Cardiac fibroblast (primary cell): ENCODE results near the gene EML6.

Experiments
- DNase-seq, 2 donors: peaks; one replicate each; pipeline versions ENCODE4 v3.0.0 to v3.0.0-alpha.2; 2010; ENCODE audit warnings: low read depth in 2 of 2
- H3K4me3 ChIP-seq, 2 donors: replicated peaks in 1 of 2; 1 replicate in 1 of 2; 2 replicates in 1 of 2; pipeline ENCODE4 v1.5.1; 2011; ENCODE audit warnings: low read depth in 2 of 2, low read length in 2 of 2, mild to moderate bottlenecking in 2 of 2, moderate library complexity in 1 of 2
- TF ChIP-seq, protein P1 (sequence below): IDR thresholded peaks from one replicate; pipeline ENCODE4 v1.5.1; 2011; ENCODE audit warnings: low read depth, mild to moderate bottlenecking, low read length, inconsistent platforms

The EML6 gene

DNA sequence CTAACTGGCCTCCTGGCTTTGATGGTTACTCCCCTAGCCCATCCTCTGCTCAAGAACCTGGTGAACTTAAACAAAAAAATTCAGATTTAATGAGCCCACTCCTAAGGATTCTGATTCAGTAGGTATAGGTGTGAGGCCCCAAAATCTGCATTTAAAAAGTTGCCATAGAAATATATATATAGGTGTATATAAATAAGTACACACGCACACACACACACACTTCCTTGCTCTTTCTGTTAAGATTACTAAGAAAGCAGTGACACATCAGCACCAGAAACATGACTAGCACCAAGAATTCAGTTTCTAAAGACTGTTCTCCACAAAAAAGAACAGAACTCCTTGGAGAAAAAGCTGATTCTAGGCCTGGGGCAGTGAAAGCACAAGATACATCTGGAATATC lies 17.8 kb downstream of the EML6 start:
- peak in 1 of 2 donors; percentile 17 for DNase-seq
- no peak overlapping the region for H3K4me3 ChIP-seq
- TF ChIP-seq, protein P1, sequence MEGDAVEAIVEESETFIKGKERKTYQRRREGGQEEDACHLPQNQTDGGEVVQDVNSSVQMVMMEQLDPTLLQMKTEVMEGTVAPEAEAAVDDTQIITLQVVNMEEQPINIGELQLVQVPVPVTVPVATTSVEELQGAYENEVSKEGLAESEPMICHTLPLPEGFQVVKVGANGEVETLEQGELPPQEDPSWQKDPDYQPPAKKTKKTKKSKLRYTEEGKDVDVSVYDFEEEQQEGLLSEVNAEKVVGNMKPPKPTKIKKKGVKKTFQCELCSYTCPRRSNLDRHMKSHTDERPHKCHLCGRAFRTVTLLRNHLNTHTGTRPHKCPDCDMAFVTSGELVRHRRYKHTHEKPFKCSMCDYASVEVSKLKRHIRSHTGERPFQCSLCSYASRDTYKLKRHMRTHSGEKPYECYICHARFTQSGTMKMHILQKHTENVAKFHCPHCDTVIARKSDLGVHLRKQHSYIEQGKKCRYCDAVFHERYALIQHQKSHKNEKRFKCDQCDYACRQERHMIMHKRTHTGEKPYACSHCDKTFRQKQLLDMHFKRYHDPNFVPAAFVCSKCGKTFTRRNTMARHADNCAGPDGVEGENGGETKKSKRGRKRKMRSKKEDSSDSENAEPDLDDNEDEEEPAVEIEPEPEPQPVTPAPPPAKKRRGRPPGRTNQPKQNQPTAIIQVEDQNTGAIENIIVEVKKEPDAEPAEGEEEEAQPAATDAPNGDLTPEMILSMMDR, result no peak

DNA sequence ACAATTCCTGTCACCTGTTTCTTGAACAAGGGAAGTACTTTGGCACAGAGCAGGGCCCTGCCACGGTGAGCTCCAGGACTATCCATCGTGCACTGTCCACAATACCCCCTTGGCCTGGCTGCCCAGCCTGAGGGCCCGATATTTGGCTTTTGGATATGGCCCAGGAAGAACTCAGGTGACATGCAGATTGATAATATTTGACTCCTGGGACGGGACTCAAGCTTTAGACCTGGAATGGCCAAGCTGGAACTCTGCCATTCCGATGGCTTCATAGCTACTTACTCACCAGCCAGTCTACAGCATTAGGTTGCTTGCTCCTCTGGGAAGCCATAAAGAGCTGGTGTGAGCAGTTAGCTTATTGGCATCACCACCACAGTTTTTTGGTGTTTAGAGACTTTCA lies 26.6 kb downstream of the EML6 start:
- TF ChIP-seq, protein P1, result no peak
- H3K4me3 ChIP-seq, result no peak overlapping the region
- no peak for DNase-seq

GRCh38 chr2:54752439-54752838 lies 29.0 kb downstream of the EML6 start:
- no peak for DNase-seq
- H3K4me3 ChIP-seq, result no peak overlapping the region
- TF ChIP-seq, protein P1, result no peak

- no peak for DNase-seq
- TF ChIP-seq, protein P1, result no peak
- H3K4me3 ChIP-seq, result no peak overlapping the region
These were observed 32.3 kb downstream of the EML6 start for GRCh38 chr2:54755641-54756326.

- peak; percentile 40 to 56 for DNase-seq
- TF ChIP-seq, protein P1, result no peak
- no peak overlapping the region for H3K4me3 ChIP-seq
These were observed 34.0 kb downstream of the EML6 start for GRCh38 chr2:54757500-54757899.

DNA sequence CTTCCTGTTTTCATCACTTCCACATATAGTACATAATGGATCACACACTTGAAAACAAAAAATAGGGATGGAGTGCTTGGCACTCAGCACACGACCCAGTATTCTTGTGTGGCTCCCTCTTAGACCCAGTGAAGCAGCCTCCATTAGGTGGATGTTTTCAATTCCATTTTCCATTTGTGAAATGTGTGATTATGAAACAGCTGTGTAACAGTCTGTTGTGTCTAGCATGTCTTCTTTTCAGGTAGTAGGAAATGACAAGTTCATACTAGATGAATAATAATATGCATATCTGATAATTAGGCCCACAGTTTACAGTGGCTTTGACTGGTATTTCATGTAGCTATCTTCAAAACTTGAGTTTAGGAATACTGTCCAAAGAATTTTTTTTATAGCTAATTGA lies 35.5 kb downstream of the EML6 start:
- DNase-seq, result no peak
- H3K4me3 ChIP-seq, result no peak overlapping the region
- TF ChIP-seq, protein P1, result no peak

DNA sequence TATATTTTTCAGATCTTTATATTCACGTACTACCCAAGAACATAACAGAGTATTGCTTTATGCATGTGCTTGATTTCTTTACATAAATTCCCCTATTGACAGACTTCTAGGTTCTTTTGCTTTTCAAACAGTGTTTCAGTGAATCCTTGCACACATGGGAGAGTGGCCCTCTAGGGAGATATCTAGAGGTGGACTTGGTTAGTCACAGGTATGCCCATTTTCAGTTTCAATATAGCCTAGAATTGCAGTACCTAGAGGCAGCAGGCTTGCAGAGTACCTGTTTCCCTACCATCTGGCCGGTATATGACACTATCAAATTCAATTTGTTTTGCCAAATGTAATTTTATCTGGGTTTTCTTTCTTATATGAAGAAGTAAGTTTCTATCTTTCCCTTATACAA lies 36.8 kb downstream of the EML6 start:
- TF ChIP-seq, protein P1, result no peak
- no peak for DNase-seq
- H3K4me3 ChIP-seq, result no peak overlapping the region
